Upper lobe of left lung (tissue), 6 donors: Measurements from ENCODE around the gene ZNF117. TPM values are rescaled to one million over a fixed set of nuclear protein-coding genes. Genes with fewer than 3 reads are reported as not detected.
"Not testable (repeated sequence)": the region's sequence is repeated elsewhere in the genome, so short reads cannot be mapped to it uniquely, and the experiment has no call there.

Source experiments
- ATAC-seq, 2 donors: fragments of 200-7000 bp; cut with Tn5 transposase; one replicate each; pipeline ENCODE4 v1.9.1; 2022; ENCODE audit warnings: mild to moderate bottlenecking in 2 of 2, moderate library complexity in 2 of 2; ENCODE audit not compliant: low FRiP score in 2 of 2
- DNase-seq, 2 donors: peaks; one replicate each; pipeline ENCODE4 v3.0.0-alpha.2; 2019 to 2020
- H3K27ac ChIP-seq, 4 donors: fragments of 200-600 bp; sonication (generic); one replicate each; pipeline ENCODE4 v1.5.1; 2016 to 2019
- H3K27me3 ChIP-seq, 4 donors: fragments of 200-600 bp; sonication (generic); one replicate each; pipeline ENCODE4 v1.5.1; 2017 to 2019
- H3K36me3 ChIP-seq, 4 donors: fragments of 200-600 bp; sonication (generic); one replicate each; pipeline ENCODE4 v1.5.1; 2016 to 2019
- H3K4me1 ChIP-seq, 4 donors: fragments of 200-600 bp; sonication (generic); one replicate each; pipeline ENCODE4 v1.5.1; 2018 to 2019
- H3K4me3 ChIP-seq, 4 donors: fragments of 200-600 bp; sonication (generic); one replicate each; pipeline ENCODE4 v1.5.1; 2017 to 2019; ENCODE audit warnings: mild to moderate bottlenecking in 2 of 4, moderate library complexity in 1 of 4
- H3K9me3 ChIP-seq, 4 donors: fragments of 200-600 bp; sonication (generic); one replicate each; pipeline ENCODE4 v1.5.1; 2018 to 2019
- CTCF ChIP-seq, 6 experiments: fragments of 450-650 bp in 4 of 6; fragments of 200-600 bp in 2 of 6; sonication (generic) in 2 of 6; IDR thresholded peaks; one replicate each; pipeline ENCODE4 v1.5.1; 2016 to 2019; ENCODE audit warnings: antibody characterized with exemption in 6 of 6
- EP300 ChIP-seq, 4 donors: sonication (generic); formaldehyde crosslinking; IDR thresholded peaks; one replicate each; pipeline ENCODE4 v1.5.1; 2017; ENCODE audit warnings: antibody characterized with exemption in 4 of 4, control low read depth in 2 of 4
- POLR2A ChIP-seq, 4 donors: fragments of 450-650 bp; IDR thresholded peaks; one replicate each; pipeline ENCODE4 v1.5.1; 2016 to 2017; ENCODE audit warnings: antibody characterized with exemption in 4 of 4, mild to moderate bottlenecking in 2 of 4
- POLR2AphosphoS5 ChIP-seq, 2 donors: sonication (generic); formaldehyde crosslinking; IDR thresholded peaks; one replicate each; pipeline ENCODE4 v1.5.1; 2017; ENCODE audit warnings: antibody characterized with exemption in 2 of 2
- WGBS, 2 donors: methylation state at CpG; one replicate each; pipeline ENCODE4 v1.1.5; 2017 to 2018; 5-methylcytosine and 5-hydroxymethylcytosine counted together
- total RNA-seq, 6 donors: library from RNA; depleted of rRNA in 4 of 6; stranded (reverse); fragments of >200 nt in 4 of 6; gene quantifications; one replicate each; pipeline versions ENCODE4 v1.1.0 to v1.2.1, GENCODE V29; 2016 to 2021
- donor health status: DM: no; HTN: no; CAD: no; lungs with moderate emphysema.
- donor health status: DM: no; HTN: yes; CAD: no; lungs with severe emphysema.

The ZNF117 gene
- total RNA-seq, 6 donors from 2014 or later = 9.4 to 34.4 (median 10.4) TPM

GRCh38 chr7:64945503-64946175 lies 45.2 kb downstream of the ZNF117 start:
- Histone ChIP-seq H3K9me3 (no peaks in the 10 kb centered on the region), H3K4me3 (no peak overlapping the region), H3K27ac (no peak overlapping the region), H3K4me1 (peaks cover 7 to 15% (median 9%) of the 10 kb centered on the region in 4 donors), H3K27me3 (peaks cover 0 to 13% (median 11%) of the 10 kb centered on the region in 4 donors), H3K36me3 (no peaks in the 10 kb centered on the region)
- WGBS, 2 donors = 29 to 41% methylated on average over 2 of the region's 2 CpGs
- DNase-seq = no peak
- ATAC-seq = no peak
- no peak for TF ChIP-seq CTCF (IDR thresholded peaks at IDR 0.05)
- TF ChIP-seq EP300 (IDR thresholded peaks at IDR 0.05) = no peak
- TF ChIP-seq POLR2AphosphoS5 (IDR thresholded peaks at IDR 0.05) = no peak
- TF ChIP-seq POLR2A (IDR thresholded peaks at IDR 0.05) = no peak

GRCh38 chr7:64944667-64945502 lies 46.0 kb downstream of the ZNF117 start:
- H3K36me3 ChIP-seq, H3K4me3 ChIP-seq, DNase-seq, H3K9me3 ChIP-seq, H3K27ac ChIP-seq, ATAC-seq: not testable (repeated sequence)
- Histone ChIP-seq H3K27me3 (peaks cover 0 to 13% (median 11%) of the 10 kb centered on the region in 4 donors), H3K4me1 (peaks cover 7 to 10% (median 9%) of the 10 kb centered on the region in 4 donors)
- 76 to 83% methylated on average over 5 of the region's 5 CpGs for WGBS, 2 donors

- peak in 1 of 2 donors; percentile 55 for DNase-seq
- H3K27me3 ChIP-seq, H3K4me3 ChIP-seq, H3K36me3 ChIP-seq, H3K9me3 ChIP-seq, H3K4me1 ChIP-seq, ATAC-seq, H3K27ac ChIP-seq: not testable (repeated sequence)
- 95 to 96% methylated on average over 6 of the region's 6 CpGs for whole genome bisulfite sequencing, 2 donors
Measured at GRCh38 chr7:64940021-64940420, 50.8 kb downstream of the ZNF117 start.

GRCh38 chr7:64938540-64938939 lies 52.3 kb downstream of the ZNF117 start:
- DNase-seq (no peak), ATAC-seq (no peak)
- peaks cover 0 to 4% (median 1%) of the 10 kb centered on the region in 4 donors for H3K9me3 ChIP-seq
- no peak overlapping the region for H3K27ac ChIP-seq
- no peaks in the 10 kb centered on the region for H3K4me1 ChIP-seq
- TF ChIP-seq CTCF (IDR thresholded peaks at IDR 0.05) (no peak), POLR2AphosphoS5 (IDR thresholded peaks at IDR 0.05) (no peak), EP300 (IDR thresholded peaks at IDR 0.05) (no peak), POLR2A (IDR thresholded peaks at IDR 0.05) (no peak)
- no peaks in the 10 kb centered on the region for H3K36me3 ChIP-seq
- no peaks in the 10 kb centered on the region for H3K27me3 ChIP-seq
- WGBS, 2 donors = 88 to 90% methylated on average over 1 of the region's 1 CpG
- no peak overlapping the region for H3K4me3 ChIP-seq

- Histone ChIP-seq H3K4me3 (no peak overlapping the region), H3K9me3 (peaks cover 4 to 12% (median 6%) of the 10 kb centered on the region in 4 donors), H3K27me3 (no peaks in the 10 kb centered on the region), H3K4me1 (no peaks in the 10 kb centered on the region), H3K36me3 (no peaks in the 10 kb centered on the region), H3K27ac (no peak overlapping the region)
- ATAC-seq (no peak), DNase-seq (no peak)
- no peak for TF ChIP-seq CTCF (IDR thresholded peaks at IDR 0.05)
- no peak for TF ChIP-seq POLR2AphosphoS5 (IDR thresholded peaks at IDR 0.05)
- TF ChIP-seq POLR2A (IDR thresholded peaks at IDR 0.05) = no peak
- no peak for TF ChIP-seq EP300 (IDR thresholded peaks at IDR 0.05)
- WGBS, 2 donors = 82 to 95% methylated on average over 1 of the region's 1 CpG
Measured at GRCh38 chr7:64934478-64934877, 56.4 kb downstream of the ZNF117 start.

- not testable (repeated sequence) for H3K27ac ChIP-seq, H3K4me1 ChIP-seq, ATAC-seq, DNase-seq, H3K4me3 ChIP-seq, H3K27me3 ChIP-seq
- H3K9me3 ChIP-seq = peaks cover 30 to 48% (median 36%) of the 10 kb centered on the region in 4 donors
- peaks cover 0 to 33% (median under 1%) of the 10 kb centered on the region in 4 donors for H3K36me3 ChIP-seq
- 88 to 98% methylated on average over 4 of the region's 4 CpGs for WGBS, 2 donors
Measured at GRCh38 chr7:64928252-64929187, 62.3 kb downstream of the ZNF117 start.
